ENCODE data around the gene RRAGC.

Gene RRAGC

DNA sequence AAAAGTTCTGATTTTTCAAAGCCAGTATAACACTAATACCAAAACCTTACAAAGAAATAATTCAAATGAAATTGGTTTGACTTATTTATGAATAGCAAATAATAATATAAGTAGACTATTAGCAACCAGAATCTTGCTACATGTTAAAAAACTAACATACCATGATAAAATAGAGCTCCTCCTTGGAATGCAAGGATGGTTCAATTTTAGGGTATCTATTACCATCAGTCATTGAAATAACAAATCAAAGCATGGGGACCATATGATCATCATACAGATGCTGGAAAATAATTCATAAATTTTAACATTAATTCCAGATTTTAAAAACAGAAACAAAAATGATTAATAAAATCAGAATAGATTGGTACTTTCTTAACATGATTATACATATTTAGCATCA lies 66.3 kb downstream of the RRAGC start:
- no peak overlapping the region for H3K27ac Mint-ChIP-seq
- peaks cover 34% of the 10 kb centered on the region for H3K27me3 Mint-ChIP-seq
- H3K36me3 Mint-ChIP-seq (ENCODE audit: low read depth): no peaks in the 10 kb centered on the region
- H3K4me3 Mint-ChIP-seq: no peak overlapping the region
- H3K9me3 Mint-ChIP-seq: peaks cover 8% of the 10 kb centered on the region
- peaks cover 7% of the 10 kb centered on the region for H3K4me1 Mint-ChIP-seq (ENCODE audit: low read depth)
- intact Hi-C loops (cut with micrococcal nuclease): no loop called here

GRCh38 chr1:38791892-38792291 lies 67.7 kb downstream of the RRAGC start:
- H3K4me1 Mint-ChIP-seq (ENCODE audit: low read depth): peaks cover 7% of the 10 kb centered on the region
- peaks cover 37% of the 10 kb centered on the region for H3K27me3 Mint-ChIP-seq
- intact Hi-C loops (cut with micrococcal nuclease): no loop called here
- H3K4me3 Mint-ChIP-seq: no peak overlapping the region
- H3K9me3 Mint-ChIP-seq: peaks cover 8% of the 10 kb centered on the region
- no peaks in the 10 kb centered on the region for H3K36me3 Mint-ChIP-seq (ENCODE audit: low read depth)
- no peak overlapping the region for H3K27ac Mint-ChIP-seq

GRCh38 chr1:38791164-38791515 lies 68.4 kb downstream of the RRAGC start:
- Mint-ChIP-seq H3K9me3 (peaks cover 8% of the 10 kb centered on the region), H3K4me1 (ENCODE audit: low read depth) (peaks cover 7% of the 10 kb centered on the region), H3K4me3 (no peak overlapping the region), H3K36me3 (ENCODE audit: low read depth) (no peaks in the 10 kb centered on the region), H3K27ac (no peak overlapping the region), H3K27me3 (peaks cover 37% of the 10 kb centered on the region)
- intact Hi-C loops (cut with micrococcal nuclease): no loop called here

- peaks cover 8% of the 10 kb centered on the region for H3K9me3 Mint-ChIP-seq
- intact Hi-C loops (cut with micrococcal nuclease): no loop called here
- H3K27me3 Mint-ChIP-seq: peaks cover 40% of the 10 kb centered on the region
- H3K27ac Mint-ChIP-seq: no peak overlapping the region
- no peak overlapping the region for H3K4me3 Mint-ChIP-seq
- no peaks in the 10 kb centered on the region for H3K36me3 Mint-ChIP-seq (ENCODE audit: low read depth)
- peaks cover 7% of the 10 kb centered on the region for H3K4me1 Mint-ChIP-seq (ENCODE audit: low read depth)
Measured at GRCh38 chr1:38790422-38791163, 69.0 kb downstream of the RRAGC start.

DNA sequence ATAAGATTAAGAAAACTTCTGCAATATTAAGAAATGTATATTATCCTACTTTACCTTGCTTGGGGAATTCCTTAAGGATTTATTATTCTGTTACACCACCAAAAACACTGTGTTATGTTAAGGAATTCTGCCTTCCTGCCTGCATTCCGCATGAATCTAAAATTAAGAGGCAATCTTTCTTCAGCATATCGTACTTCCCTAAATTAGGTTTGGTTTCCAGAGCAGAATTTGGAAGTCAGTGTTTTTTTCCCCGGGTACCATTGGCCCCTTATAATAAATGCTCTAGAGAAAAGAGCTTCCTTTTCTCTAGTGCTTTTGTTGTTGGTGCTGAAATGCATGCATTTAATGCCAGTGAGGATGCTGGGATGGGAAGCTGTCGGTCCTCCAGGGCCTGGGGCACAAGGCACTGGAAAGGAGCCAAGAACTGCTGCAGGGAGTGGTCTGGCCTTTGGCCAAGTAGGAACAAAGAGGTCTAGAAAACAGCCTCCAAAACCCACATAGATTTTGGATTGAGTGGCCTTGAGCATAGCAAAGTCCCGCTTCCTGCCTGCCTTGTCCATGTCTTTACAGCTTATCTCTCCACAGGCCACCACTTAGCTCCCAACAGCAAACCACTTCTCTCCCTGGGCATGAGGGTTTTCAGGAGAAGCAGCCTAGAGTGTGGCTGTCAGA lies 69.9 kb downstream of the RRAGC start:
- peaks cover 42% of the 10 kb centered on the region for H3K27me3 Mint-ChIP-seq

DNA sequence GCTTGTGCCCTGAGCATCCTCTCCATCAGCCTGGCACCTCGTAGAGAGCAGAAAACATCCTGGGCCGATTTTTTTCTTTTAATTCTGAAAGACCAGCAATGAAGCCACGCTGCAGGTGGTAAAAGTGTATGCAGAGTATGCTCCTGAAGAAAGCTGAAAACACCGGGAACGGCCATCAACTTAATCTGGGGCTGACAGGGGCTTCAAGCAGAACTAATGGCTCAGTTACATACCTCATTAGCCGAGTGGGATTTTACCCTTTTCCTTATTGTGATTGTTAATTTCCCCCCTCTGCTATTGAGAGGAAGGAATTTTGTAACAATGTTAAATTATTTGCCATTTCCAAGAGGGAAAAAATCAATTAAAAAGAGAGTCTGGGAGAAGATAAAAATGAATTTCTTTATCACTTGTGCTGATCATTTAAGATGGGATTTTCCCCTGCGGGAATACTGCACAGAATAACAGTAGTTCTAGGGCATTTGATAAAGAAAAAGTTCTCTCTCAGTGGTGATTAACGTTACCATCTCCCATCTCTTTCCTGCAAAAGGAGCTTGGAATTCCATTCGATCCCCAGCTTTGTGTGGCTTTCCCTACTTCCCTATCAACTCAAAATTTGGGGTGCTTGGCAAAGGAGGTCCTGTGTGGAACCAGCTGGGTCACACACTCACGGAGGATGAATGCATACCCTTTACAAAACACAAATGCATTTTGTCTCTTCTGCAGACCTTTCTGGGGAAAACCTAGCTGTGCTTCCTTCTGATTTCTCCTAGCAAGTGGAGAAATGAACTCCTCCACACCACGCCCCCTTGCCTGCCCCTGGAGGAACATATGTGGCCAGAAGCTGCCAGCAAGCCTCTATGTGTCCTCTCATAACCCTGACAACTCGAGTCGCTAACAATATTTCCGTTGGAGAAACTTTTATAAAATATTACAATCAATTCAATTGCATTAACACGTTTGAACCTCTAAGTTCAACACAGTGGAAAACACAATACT lies 70.9 kb downstream of the RRAGC start:
- intact Hi-C loops (cut with micrococcal nuclease): no loop called here
- peaks cover 7% of the 10 kb centered on the region for H3K4me1 Mint-ChIP-seq (ENCODE audit: low read depth)
- H3K4me3 Mint-ChIP-seq: no peak overlapping the region
- no peaks in the 10 kb centered on the region for H3K36me3 Mint-ChIP-seq (ENCODE audit: low read depth)
- peaks cover 8% of the 10 kb centered on the region for H3K9me3 Mint-ChIP-seq
- no peak overlapping the region for H3K27ac Mint-ChIP-seq
- H3K27me3 Mint-ChIP-seq: peaks cover 49% of the 10 kb centered on the region

More for the DNA sequence above, 69.9 kb downstream of the RRAGC start:
- peaks cover 7% of the 10 kb centered on the region for H3K4me1 Mint-ChIP-seq (ENCODE audit: low read depth)
- H3K4me3 Mint-ChIP-seq: no peak overlapping the region
- no peaks in the 10 kb centered on the region for H3K36me3 Mint-ChIP-seq (ENCODE audit: low read depth)
- H3K27ac Mint-ChIP-seq: no peak overlapping the region
- peaks cover 8% of the 10 kb centered on the region for H3K9me3 Mint-ChIP-seq
- intact Hi-C loops (cut with micrococcal nuclease): no loop called here

Measured in dendritic cell treated with granulocyte-macrophage colony-stimulating factor and Interleukin-4, amounts not matched to agents 40 ng/mL and 50 ng/mL, for 4 days (primary cell).